T47D (cell line): ENCODE data around the gene SPECC1L.

Experiments used
- DNase-seq, 2 experiments: peaks; one replicate each; pipeline versions ENCODE4 v3.0.0 to v3.0.0-alpha.2; 2011 to 2012; ENCODE audit warnings: low read depth in 1 of 2, low spot score in 1 of 2
- JUND ChIP-seq: IDR thresholded peaks from 2 replicates; pipeline ENCODE4 v1.6.1; 2012; ENCODE audit warnings: low read depth
- in situ Hi-C: cut with HindIII; loops from 2 replicates; pipeline ENCODE4 v1.10.0; 2016; ENCODE audit warnings: low sequenced_read_pairs, low pct_unique_long_range_greater_than_20kb

Gene SPECC1L

GRCh38 chr22:24428751-24429410 lies 158.2 kb downstream of the SPECC1L start:
- no peak for DNase-seq
- TF ChIP-seq JUND = no peak
- in situ Hi-C loops = no loop called here

- in situ Hi-C loops = no loop called here
- no peak for TF ChIP-seq JUND
Measured at GRCh38 chr22:24429411-24430365, 159.1 kb downstream of the SPECC1L start.

GRCh38 chr22:24430431-24431308 lies 160.0 kb downstream of the SPECC1L start:
- in situ Hi-C loops = no loop called here
- no peak for DNase-seq
- TF ChIP-seq JUND = no peak

More at GRCh38 chr22:24429411-24430365, 159.1 kb downstream of the SPECC1L start:
- no peak for DNase-seq

- no peak for DNase-seq
- in situ Hi-C loops = no loop called here
- no peak for TF ChIP-seq JUND
Measured at GRCh38 chr22:24431309-24432034, 160.8 kb downstream of the SPECC1L start.

- no peak for TF ChIP-seq JUND
- in situ Hi-C loops = no loop called here
- DNase-seq = no peak
Measured at GRCh38 chr22:24432059-24432853, 161.6 kb downstream of the SPECC1L start.

- in situ Hi-C loops = no loop called here
- no peak for TF ChIP-seq JUND
- no peak for DNase-seq
Measured at GRCh38 chr22:24433001-24433827, 162.6 kb downstream of the SPECC1L start.

- in situ Hi-C loops = no loop called here
- TF ChIP-seq JUND = no peak
- no peak for DNase-seq
Measured at GRCh38 chr22:24433828-24434470, 163.3 kb downstream of the SPECC1L start.

GRCh38 chr22:24434471-24435322 lies 164.1 kb downstream of the SPECC1L start:
- no peak for TF ChIP-seq JUND
- no peak for DNase-seq
- in situ Hi-C loops = no loop called here

GRCh38 chr22:24435323-24435645 lies 164.7 kb downstream of the SPECC1L start:
- in situ Hi-C loops = no loop called here
- DNase-seq = no peak
- TF ChIP-seq JUND = no peak
